A549 (cell line): ENCODE results near the gene SLC30A1.

ENCODE experiments used
- CBX2 ChIP-seq: fragments of 200-600 bp; sonication (generic); IDR thresholded peaks from 2 replicates; pipeline ENCODE4 v1.6.1; 2016; ENCODE audit warnings: low read depth, mild to moderate bottlenecking, borderline replicate concordance
- EP300 ChIP-seq, 2 experiments: fragments of >200 bp; sonication (Bioruptor Twin); formaldehyde crosslinking; IDR thresholded peaks; 2 replicates in 1 of 2; 3 replicates in 1 of 2; pipeline ENCODE4 v1.6.1; 2016 to 2017
- FOSL2 ChIP-seq, 2 experiments: fragments of 450-650 bp in 1 of 2; fragments of >200 bp in 1 of 2; sonication (Bioruptor Twin) in 1 of 2; formaldehyde crosslinking; IDR thresholded peaks; 2 replicates each; pipeline versions ENCODE4 v1.5.0 to v1.6.1; 2016 to 2020; ENCODE audit warnings: mild to moderate bottlenecking in 1 of 2, moderate library complexity in 1 of 2
- HDAC2 ChIP-seq: fragments of 200-600 bp; sonication (generic); IDR thresholded peaks from 2 replicates; pipeline ENCODE4 v1.6.1; 2016
- JUNB ChIP-seq: fragments of >200 bp; sonication (Bioruptor Twin); formaldehyde crosslinking; IDR thresholded peaks from 2 replicates; pipeline ENCODE4 v1.6.1; 2016
- NR3C1 ChIP-seq: fragments of >200 bp; sonication (Bioruptor Twin); formaldehyde crosslinking; IDR thresholded peaks from 3 replicates; pipeline ENCODE4 v1.6.1; 2017
- POLR2A ChIP-seq: IDR thresholded peaks from 2 replicates; pipeline ENCODE4 v1.6.1; 2012; ENCODE audit warnings: mild to moderate bottlenecking, low read length
- POLR2AphosphoS2 ChIP-seq: conservative IDR thresholded peaks from 2 replicates; pipeline ENCODE4 v1.6.1; 2012; ENCODE audit warnings: low read length, improper control_type of control experiment, inconsistent platforms
- RAD21 ChIP-seq, 2 experiments: fragments of >200 bp in 1 of 2; sonication (Bioruptor Twin) in 1 of 2; formaldehyde crosslinking in 1 of 2; IDR thresholded peaks in 1 of 2; conservative IDR thresholded peaks in 1 of 2; 2 replicates in 1 of 2; 3 replicates in 1 of 2; pipeline ENCODE4 v1.6.1; 2012 to 2018; ENCODE audit warnings: inconsistent platforms in 1 of 2
- RCOR1 ChIP-seq: fragments of 150-350 bp; IDR thresholded peaks from 2 replicates; pipeline ENCODE4 v1.6.1; 2014; ENCODE audit warnings: antibody characterized with exemption, low read length, low read depth
- SMC3 ChIP-seq: fragments of >200 bp; sonication (Bioruptor Twin); formaldehyde crosslinking; IDR thresholded peaks from 3 replicates; pipeline ENCODE4 v1.6.1; 2018; ENCODE audit warnings: inconsistent platforms
- ZNF302 ChIP-seq: fragments of 250-450 bp; sonication (Bioruptor Pico); IDR thresholded peaks from 2 replicates; pipeline ENCODE4 v1.9.0; 2021; ENCODE audit warnings: inconsistent platforms, mild to moderate bottlenecking, moderate library complexity
- TF ChIP-seq, protein P1 (sequence below): fragments of >200 bp; sonication (Bioruptor Twin); formaldehyde crosslinking; IDR thresholded peaks from 3 replicates; pipeline ENCODE4 v1.5.1; 2016
- TF ChIP-seq, protein P2 (sequence below): fragments of 200-600 bp; sonication (generic); IDR thresholded peaks from 2 replicates; pipeline ENCODE4 v1.6.1; 2016; ENCODE audit warnings: antibody characterized with exemption, mild to moderate bottlenecking, moderate library complexity

DNA sequence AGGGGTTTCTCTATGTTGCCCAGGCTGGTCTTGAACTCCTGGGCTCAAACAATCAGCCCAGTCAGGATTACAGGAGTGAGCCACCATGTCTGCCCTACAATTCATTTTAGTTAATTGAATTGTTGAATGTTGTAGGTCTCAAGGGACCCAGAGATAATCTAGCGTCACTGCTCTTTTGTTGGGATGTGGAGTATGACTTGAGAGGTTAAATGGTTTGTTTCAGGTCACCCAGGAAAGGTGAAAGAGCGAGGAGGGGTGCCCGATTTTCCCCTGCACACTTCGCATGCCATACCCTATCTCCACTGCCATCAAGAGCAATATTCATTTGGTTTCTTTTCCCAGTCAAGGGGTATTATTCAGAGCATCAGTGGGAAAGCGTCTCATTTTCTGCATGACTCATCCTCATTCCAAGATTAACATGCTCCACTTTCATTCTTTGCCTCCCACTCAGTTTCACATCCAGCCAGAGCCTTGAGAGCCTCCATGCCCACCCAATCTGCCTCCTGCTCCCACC, 13.1 kb upstream of the SLC30A1 start:
- TF ChIP-seq EP300 (IDR thresholded peaks at IDR 0.05) (no peak), POLR2A (no peak), RAD21 (conservative IDR thresholded peaks at IDR 0.05 in 1 of 2, IDR thresholded peaks at IDR 0.05 in 1 of 2) (no peak), CBX2 (no peak), ZNF302 (CRISPR knock-in tag) (no peak), HDAC2 (no peak), RCOR1 (no peak), SMC3 (no peak), NR3C1 (no peak), FOSL2 (IDR thresholded peaks at IDR 0.05) (peak; percentile 39; the same call in 1 of the 2 replicates), FOSL2 (CRISPR knock-in tag; IDR thresholded peaks at IDR 0.05) (peak; percentile 77), POLR2AphosphoS2 (no peak), JUNB (no peak)
- TF ChIP-seq, protein P1, sequence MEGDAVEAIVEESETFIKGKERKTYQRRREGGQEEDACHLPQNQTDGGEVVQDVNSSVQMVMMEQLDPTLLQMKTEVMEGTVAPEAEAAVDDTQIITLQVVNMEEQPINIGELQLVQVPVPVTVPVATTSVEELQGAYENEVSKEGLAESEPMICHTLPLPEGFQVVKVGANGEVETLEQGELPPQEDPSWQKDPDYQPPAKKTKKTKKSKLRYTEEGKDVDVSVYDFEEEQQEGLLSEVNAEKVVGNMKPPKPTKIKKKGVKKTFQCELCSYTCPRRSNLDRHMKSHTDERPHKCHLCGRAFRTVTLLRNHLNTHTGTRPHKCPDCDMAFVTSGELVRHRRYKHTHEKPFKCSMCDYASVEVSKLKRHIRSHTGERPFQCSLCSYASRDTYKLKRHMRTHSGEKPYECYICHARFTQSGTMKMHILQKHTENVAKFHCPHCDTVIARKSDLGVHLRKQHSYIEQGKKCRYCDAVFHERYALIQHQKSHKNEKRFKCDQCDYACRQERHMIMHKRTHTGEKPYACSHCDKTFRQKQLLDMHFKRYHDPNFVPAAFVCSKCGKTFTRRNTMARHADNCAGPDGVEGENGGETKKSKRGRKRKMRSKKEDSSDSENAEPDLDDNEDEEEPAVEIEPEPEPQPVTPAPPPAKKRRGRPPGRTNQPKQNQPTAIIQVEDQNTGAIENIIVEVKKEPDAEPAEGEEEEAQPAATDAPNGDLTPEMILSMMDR: no peak
- TF ChIP-seq, protein P2, sequence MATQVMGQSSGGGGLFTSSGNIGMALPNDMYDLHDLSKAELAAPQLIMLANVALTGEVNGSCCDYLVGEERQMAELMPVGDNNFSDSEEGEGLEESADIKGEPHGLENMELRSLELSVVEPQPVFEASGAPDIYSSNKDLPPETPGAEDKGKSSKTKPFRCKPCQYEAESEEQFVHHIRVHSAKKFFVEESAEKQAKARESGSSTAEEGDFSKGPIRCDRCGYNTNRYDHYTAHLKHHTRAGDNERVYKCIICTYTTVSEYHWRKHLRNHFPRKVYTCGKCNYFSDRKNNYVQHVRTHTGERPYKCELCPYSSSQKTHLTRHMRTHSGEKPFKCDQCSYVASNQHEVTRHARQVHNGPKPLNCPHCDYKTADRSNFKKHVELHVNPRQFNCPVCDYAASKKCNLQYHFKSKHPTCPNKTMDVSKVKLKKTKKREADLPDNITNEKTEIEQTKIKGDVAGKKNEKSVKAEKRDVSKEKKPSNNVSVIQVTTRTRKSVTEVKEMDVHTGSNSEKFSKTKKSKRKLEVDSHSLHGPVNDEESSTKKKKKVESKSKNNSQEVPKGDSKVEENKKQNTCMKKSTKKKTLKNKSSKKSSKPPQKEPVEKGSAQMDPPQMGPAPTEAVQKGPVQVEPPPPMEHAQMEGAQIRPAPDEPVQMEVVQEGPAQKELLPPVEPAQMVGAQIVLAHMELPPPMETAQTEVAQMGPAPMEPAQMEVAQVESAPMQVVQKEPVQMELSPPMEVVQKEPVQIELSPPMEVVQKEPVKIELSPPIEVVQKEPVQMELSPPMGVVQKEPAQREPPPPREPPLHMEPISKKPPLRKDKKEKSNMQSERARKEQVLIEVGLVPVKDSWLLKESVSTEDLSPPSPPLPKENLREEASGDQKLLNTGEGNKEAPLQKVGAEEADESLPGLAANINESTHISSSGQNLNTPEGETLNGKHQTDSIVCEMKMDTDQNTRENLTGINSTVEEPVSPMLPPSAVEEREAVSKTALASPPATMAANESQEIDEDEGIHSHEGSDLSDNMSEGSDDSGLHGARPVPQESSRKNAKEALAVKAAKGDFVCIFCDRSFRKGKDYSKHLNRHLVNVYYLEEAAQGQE: no peak
